ENCODE data around the gene CPO.

DNA sequence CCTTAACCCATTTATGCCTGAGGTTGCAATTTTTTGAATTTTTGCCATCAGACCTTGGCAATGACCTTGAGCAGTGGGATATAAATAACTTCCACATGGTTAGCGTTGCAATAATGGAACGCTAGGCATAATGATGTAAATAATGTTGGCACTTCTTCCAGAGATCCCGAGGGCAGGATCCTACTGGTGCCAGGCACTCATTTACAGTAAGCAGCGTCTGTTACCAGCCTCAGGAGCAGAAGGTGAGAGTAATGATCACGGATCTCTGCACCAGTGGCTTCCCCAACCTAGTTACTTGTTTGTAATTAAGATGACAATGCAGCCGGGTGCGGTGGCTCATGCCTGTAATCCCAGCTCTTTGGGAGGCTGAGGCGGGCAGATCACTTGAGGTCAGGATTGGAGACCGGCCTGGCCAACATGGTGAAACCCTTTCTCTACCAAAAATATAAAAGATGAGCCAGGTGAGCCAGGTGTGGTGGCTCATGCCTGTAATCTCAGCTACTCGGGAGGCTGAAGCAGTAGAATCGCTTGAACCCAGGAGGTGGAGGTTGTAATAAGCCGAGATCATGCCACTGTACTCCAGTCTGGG is 41.9 kb downstream of the CPO start:
- TF ChIP-seq PCBP2 (IDR thresholded peaks at IDR 0.05; ENCODE audit: low read depth, low read length, poor library complexity, severe bottlenecking), result no peak
- no peak for TF ChIP-seq PML (IDR thresholded peaks at IDR 0.05; ENCODE audit: low read length)
- no peak for TF ChIP-seq SP1 (CRISPR knock-in tag; IDR thresholded peaks at IDR 0.05)
- TF ChIP-seq EZH2 (IDR thresholded peaks at IDR 0.05; ENCODE audit: borderline replicate concordance, low read depth, low read length), result no peak
- TF ChIP-seq NCOR1 (IDR thresholded peaks at IDR 0.05), result no peak
- TF ChIP-seq MCM7 (IDR thresholded peaks at IDR 0.05), result no peak
- TF ChIP-seq SMC3 (conservative IDR thresholded peaks at IDR 0.05; ENCODE audit: insufficient read depth, low read depth, low read length), result no peak
- TF ChIP-seq POLR2AphosphoS5 (IDR thresholded peaks at IDR 0.05; ENCODE audit: control insufficient read depth, insufficient read depth, low read depth, low read length), result no peak
- TF ChIP-seq, protein P1, sequence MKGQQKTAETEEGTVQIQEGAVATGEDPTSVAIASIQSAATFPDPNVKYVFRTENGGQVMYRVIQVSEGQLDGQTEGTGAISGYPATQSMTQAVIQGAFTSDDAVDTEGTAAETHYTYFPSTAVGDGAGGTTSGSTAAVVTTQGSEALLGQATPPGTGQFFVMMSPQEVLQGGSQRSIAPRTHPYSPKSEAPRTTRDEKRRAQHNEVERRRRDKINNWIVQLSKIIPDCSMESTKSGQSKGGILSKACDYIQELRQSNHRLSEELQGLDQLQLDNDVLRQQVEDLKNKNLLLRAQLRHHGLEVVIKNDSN (CRISPR knock-in tag; IDR thresholded peaks at IDR 0.05), result no peak
- no peak for TF ChIP-seq ZNF140 (CRISPR knock-in tag; IDR thresholded peaks at IDR 0.05)
- no peak for TF ChIP-seq FOXA1 (IDR thresholded peaks at IDR 0.05; ENCODE audit: borderline replicate concordance)
- TF ChIP-seq EP300 (IDR thresholded peaks at IDR 0.05; ENCODE audit: low read length), result no peak
